ENCODE data around the gene RASL10B.

GRCh38 chr17:35765756-35766488 is 34.5 kb downstream of the RASL10B start:
- TF ChIP-seq CTCF (conservative IDR thresholded peaks at IDR 0.05; ENCODE audit: low read length) (no peak), EZH2phosphoT487 (IDR thresholded peaks at IDR 0.05; ENCODE audit: borderline replicate concordance) (no peak)
